Left ventricle myocardium inferior (tissue), 1 donor: ENCODE results near the gene FARP2. TPM values are rescaled to one million over a fixed set of nuclear protein-coding genes. Genes with fewer than 3 reads are reported as not detected.

ENCODE experiments used
- DNase-seq: peaks from one replicate; pipeline ENCODE4 v3.0.0-alpha.2; 2020
- H3K27ac ChIP-seq: fragments of 200-600 bp; replicated peaks from 2 replicates; pipeline ENCODE4 v1.8.0; 2021
- H3K27me3 ChIP-seq: fragments of 200-600 bp; 2 replicates; pipeline ENCODE4 v1.8.0; 2021; ENCODE audit warnings: low read depth
- H3K36me3 ChIP-seq: fragments of 200-600 bp; 2 replicates; pipeline ENCODE4 v1.8.0; 2021
- H3K4me1 ChIP-seq: fragments of 200-600 bp; 2 replicates; pipeline ENCODE4 v1.8.0; 2021
- H3K4me3 ChIP-seq: fragments of 200-600 bp; 2 replicates; pipeline ENCODE4 v1.8.0; 2021; ENCODE audit warnings: mild to moderate bottlenecking, moderate library complexity
- H3K9me3 ChIP-seq: fragments of 200-600 bp; replicated peaks from 2 replicates; pipeline ENCODE4 v1.8.0; 2021
- intact Hi-C: fragments of 100-400 bp; cut with micrococcal nuclease; formaldehyde crosslinking; loops from one replicate; pipeline ENCODE4 v1.11.0; 2022
- total RNA-seq: library from RNA; stranded (reverse); fragmentation: NEBNext Ultra II Directional; extraction: Animal tissue kit (Norgen Biotek cat#: 25700); gene quantifications from one replicate; pipeline ENCODE4 v1.2.1, GENCODE V29; 2021
- TF ChIP-seq, protein P1 (sequence below): fragments of 200-600 bp; IDR thresholded peaks from 2 replicates; pipeline ENCODE4 v1.8.0; 2021; ENCODE audit warnings: antibody characterized with exemption, mild to moderate bottlenecking, borderline replicate concordance
- donor health status: DM: no; HTN: yes; CAD: no; lungs with severe emphysema.

The FARP2 gene
- total RNA-seq, 1 donor from 2014 or later = 16.5 TPM

- intact Hi-C loops = no loop called here
- no peaks in the 10 kb centered on the region for H3K36me3 ChIP-seq
- H3K9me3 ChIP-seq = no peaks in the 10 kb centered on the region
- H3K4me1 ChIP-seq = no peaks in the 10 kb centered on the region
- DNase-seq = no peak
- no peak overlapping the region for H3K4me3 ChIP-seq
- H3K27me3 ChIP-seq = no peaks in the 10 kb centered on the region
- TF ChIP-seq, protein P1, sequence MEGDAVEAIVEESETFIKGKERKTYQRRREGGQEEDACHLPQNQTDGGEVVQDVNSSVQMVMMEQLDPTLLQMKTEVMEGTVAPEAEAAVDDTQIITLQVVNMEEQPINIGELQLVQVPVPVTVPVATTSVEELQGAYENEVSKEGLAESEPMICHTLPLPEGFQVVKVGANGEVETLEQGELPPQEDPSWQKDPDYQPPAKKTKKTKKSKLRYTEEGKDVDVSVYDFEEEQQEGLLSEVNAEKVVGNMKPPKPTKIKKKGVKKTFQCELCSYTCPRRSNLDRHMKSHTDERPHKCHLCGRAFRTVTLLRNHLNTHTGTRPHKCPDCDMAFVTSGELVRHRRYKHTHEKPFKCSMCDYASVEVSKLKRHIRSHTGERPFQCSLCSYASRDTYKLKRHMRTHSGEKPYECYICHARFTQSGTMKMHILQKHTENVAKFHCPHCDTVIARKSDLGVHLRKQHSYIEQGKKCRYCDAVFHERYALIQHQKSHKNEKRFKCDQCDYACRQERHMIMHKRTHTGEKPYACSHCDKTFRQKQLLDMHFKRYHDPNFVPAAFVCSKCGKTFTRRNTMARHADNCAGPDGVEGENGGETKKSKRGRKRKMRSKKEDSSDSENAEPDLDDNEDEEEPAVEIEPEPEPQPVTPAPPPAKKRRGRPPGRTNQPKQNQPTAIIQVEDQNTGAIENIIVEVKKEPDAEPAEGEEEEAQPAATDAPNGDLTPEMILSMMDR = no peak
- no peak overlapping the region for H3K27ac ChIP-seq
These were observed 176.9 kb downstream of the FARP2 start for GRCh38 chr2:241532733-241533601.

DNA sequence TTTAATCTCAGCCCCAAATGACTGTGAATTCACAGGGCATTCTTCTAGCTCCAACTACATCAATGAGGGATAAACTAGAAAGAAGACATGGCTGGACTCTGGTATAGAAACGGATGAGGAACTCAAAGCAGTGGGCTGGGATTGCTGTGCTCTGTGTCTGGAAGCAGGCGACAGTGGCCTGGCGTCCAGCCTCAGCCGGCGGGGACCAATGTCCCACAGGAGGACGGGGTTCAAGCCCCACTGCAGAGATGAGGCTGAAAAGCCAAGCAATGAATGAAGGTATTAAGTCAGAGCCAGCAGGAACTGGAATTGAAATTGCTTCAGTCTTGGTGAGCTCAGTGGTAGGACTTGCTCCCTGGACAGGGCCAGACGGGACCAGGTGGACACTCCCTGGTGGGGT is 178.2 kb downstream of the FARP2 start:
- Histone ChIP-seq H3K4me1 (no peaks in the 10 kb centered on the region), H3K27me3 (no peaks in the 10 kb centered on the region), H3K27ac (no peak overlapping the region), H3K4me3 (no peak overlapping the region), H3K9me3 (no peaks in the 10 kb centered on the region), H3K36me3 (no peaks in the 10 kb centered on the region)
- TF ChIP-seq, protein P1 = no peak
- intact Hi-C loops = no loop called here
- DNase-seq = no peak

DNA sequence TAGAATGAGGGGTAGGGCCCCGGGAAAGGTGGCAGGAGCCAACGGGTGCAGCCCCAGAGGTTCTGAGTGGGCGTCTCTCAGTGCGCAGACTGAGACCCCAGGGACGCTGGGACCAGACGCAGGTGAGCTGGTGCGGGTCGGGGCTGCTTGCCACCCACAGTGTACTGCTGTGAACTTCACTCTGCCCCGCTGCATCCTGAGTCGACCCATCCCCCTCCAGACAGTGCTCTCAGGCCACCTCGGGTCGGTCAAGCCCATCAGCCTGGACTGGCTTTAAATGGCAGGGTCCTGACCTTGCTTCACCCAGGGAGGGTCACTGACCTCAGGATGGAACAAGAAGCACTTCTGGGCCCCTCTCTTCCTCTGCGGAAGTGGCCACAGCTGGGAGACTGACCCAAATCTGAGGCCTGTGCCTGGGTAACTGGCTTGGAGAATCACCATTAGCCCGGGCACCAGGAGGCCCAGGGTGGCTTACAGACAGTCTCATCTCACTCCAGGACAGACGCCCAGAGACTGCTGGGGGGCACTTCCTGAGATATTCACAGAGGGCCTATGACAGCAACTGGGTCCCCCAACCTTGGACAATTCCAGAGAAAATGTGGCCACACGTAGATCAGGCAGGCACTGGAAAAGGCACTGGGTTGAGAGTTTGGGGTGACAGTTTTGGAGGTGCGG is 178.8 kb downstream of the FARP2 start:
- TF ChIP-seq, protein P1 = no peak
- Histone ChIP-seq H3K9me3 (no peaks in the 10 kb centered on the region), H3K4me1 (no peaks in the 10 kb centered on the region), H3K36me3 (no peaks in the 10 kb centered on the region), H3K27me3 (no peaks in the 10 kb centered on the region), H3K27ac (no peak overlapping the region), H3K4me3 (no peak overlapping the region)
- no peak for DNase-seq
- intact Hi-C loops = no loop called here

- H3K36me3 ChIP-seq = no peaks in the 10 kb centered on the region
These were observed 180.0 kb downstream of the FARP2 start for GRCh38 chr2:241535871-241536655.

More at GRCh38 chr2:241535871-241536655, 180.0 kb downstream of the FARP2 start:
- peaks cover 11% of the 10 kb centered on the region for H3K4me1 ChIP-seq
- no peaks in the 10 kb centered on the region for H3K9me3 ChIP-seq
- intact Hi-C loops = no loop called here
- H3K27ac ChIP-seq = no peak overlapping the region
- peaks cover 3% of the 10 kb centered on the region for H3K27me3 ChIP-seq
- no peak overlapping the region for H3K4me3 ChIP-seq
- TF ChIP-seq, protein P1 = no peak
- DNase-seq = no peak
